GM23248 (cell line): ENCODE measurements around the gene PPCDC.

Experiments
- EZH2 ChIP-seq: fragments of 200-600 bp; sonication (generic); IDR thresholded peaks from 2 replicates; pipeline ENCODE4 v1.6.1; 2018; ENCODE audit warnings: antibody characterized with exemption, mild to moderate bottlenecking; ENCODE audit not compliant: insufficient read depth, poor library complexity, severe bottlenecking
- EZH2phosphoT487 ChIP-seq: fragments of 200-600 bp; sonication (generic); IDR thresholded peaks from 2 replicates; pipeline ENCODE4 v1.6.1; 2018; ENCODE audit warnings: antibody characterized with exemption, moderate library complexity, mild to moderate bottlenecking, low read depth; ENCODE audit not compliant: insufficient read depth

DNA sequence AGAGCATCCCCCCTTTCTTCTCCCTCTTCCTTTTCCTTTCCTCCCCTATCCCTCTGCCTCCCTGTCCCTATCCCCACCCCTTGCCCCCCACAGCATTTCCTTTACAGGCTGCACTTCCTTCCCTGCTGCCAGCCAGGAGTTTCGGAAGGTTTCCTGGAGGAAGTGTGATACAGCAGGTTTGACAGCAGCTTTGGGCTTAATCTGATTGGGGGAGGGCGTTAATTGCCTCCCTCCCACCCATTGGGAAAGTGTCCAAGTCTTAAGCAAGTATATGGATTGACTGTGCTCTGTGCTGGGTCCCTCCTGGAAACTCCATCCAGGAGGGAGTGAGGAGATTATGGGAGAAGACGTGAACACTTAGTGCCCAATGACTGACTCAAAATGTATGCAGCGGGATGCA is 26.2 kb upstream of the PPCDC start:
- TF ChIP-seq EZH2 (no peak), EZH2phosphoT487 (no peak)
